NOMO-1 (cell line): Measurements from ENCODE around the gene RAB8B.
A peak's percentile ranks its signal among the peaks of the same experiment; 100 is the strongest.

Experiments
- DNase-seq, 2 experiments: peaks; one replicate each; lab custom pipeline; 2025; ENCODE audit not compliant: unreplicated experiment in 2 of 2; lab: John Stamatoyannopoulos, UW

The RAB8B gene

GRCh38 chr15:63181648-63182047 lies 7.8 kb upstream of the RAB8B start:
- no peak for DNase-seq

GRCh38 chr15:63185206-63185605 lies 4.2 kb upstream of the RAB8B start:
- DNase-seq = no peak

GRCh38 chr15:63186065-63186464 lies 3.3 kb upstream of the RAB8B start:
- no peak for DNase-seq

GRCh38 chr15:63187589-63188226 lies 1.7 kb upstream of the RAB8B start:
- no peak for DNase-seq

GRCh38 chr15:63188247-63188925 lies 1.0 kb upstream of the RAB8B start:
- DNase-seq = no peak

- DNase-seq = peak; percentile 9 to 60
Measured at GRCh38 chr15:63189941-63190768, 749 bp downstream of the RAB8B start.

GRCh38 chr15:63190769-63191649 lies 1.6 kb downstream of the RAB8B start:
- peak in 1 of 2 experiments; percentile 13 for DNase-seq

- DNase-seq = peak in 1 of 2 experiments; percentile 11
Measured at GRCh38 chr15:63191895-63192618, 2.7 kb downstream of the RAB8B start.

GRCh38 chr15:63192619-63193206 lies 3.3 kb downstream of the RAB8B start:
- no peak for DNase-seq

GRCh38 chr15:63194302-63194701 lies 4.9 kb downstream of the RAB8B start:
- DNase-seq = no peak

- no peak for DNase-seq
Measured at GRCh38 chr15:63194880-63195568, 5.6 kb downstream of the RAB8B start.

GRCh38 chr15:63195569-63196015 lies 6.2 kb downstream of the RAB8B start:
- DNase-seq = no peak

- no peak for DNase-seq
Measured at GRCh38 chr15:63196842-63197241, 7.4 kb downstream of the RAB8B start.

GRCh38 chr15:63197626-63198025 lies 8.2 kb downstream of the RAB8B start:
- no peak for DNase-seq

GRCh38 chr15:63198371-63199250 lies 9.2 kb downstream of the RAB8B start:
- DNase-seq = no peak

GRCh38 chr15:63200464-63201249 lies 11.3 kb downstream of the RAB8B start:
- DNase-seq = no peak

GRCh38 chr15:63202861-63203260 lies 13.5 kb downstream of the RAB8B start:
- no peak for DNase-seq
